OCI-LY7 (cell line): ENCODE results near the gene PTTG2. TPM values are rescaled to one million over a fixed set of nuclear protein-coding genes. Genes with fewer than 3 reads are reported as not detected.
A peak's percentile ranks its signal among the peaks of the same experiment; 100 is the strongest.

ENCODE experiments used
- BruUV-seq: library from RNA; stranded (reverse); fragments of 400-500 nt; replicated peaks from 2 replicates; lab custom pipeline; 2021; lab: Mats Ljungman, UMichigan
- CTCF ChIA-PET: fragments of 300-600 bp; sonication (Branson Sonifier 250); formaldehyde crosslinking; loops from one replicate; lab custom pipeline; 2022; ENCODE audit warnings: antibody characterized with exemption; ENCODE audit not compliant: unreplicated experiment; lab: Charles Lee
- POLR2A ChIA-PET: fragments of 300-600 bp; sonication (Branson Sonifier 250); formaldehyde crosslinking; loops from one replicate; lab custom pipeline; 2022; ENCODE audit warnings: antibody characterized with exemption; lab: Charles Lee
- DNase-seq: peaks from one replicate; pipeline ENCODE4 v3.0.0-alpha.2; 2015; ENCODE audit warnings: low spot score
- H2AFZ ChIP-seq: fragments of 200-600 bp; sonication (generic), shearing (Covaris generic); 2 replicates; pipeline ENCODE4 v1.6.1; 2014; ENCODE audit warnings: mild to moderate bottlenecking, antibody characterized with exemption, low read length, moderate library complexity
- H3K27ac ChIP-seq: fragments of 200-600 bp; sonication (generic); 2 replicates; pipeline ENCODE4 v1.5.1; 2014; ENCODE audit warnings: mixed run types, low read depth, mild to moderate bottlenecking, moderate library complexity, low read length, inconsistent platforms; ENCODE audit not compliant: poor library complexity, severe bottlenecking
- H3K36me3 ChIP-seq: fragments of 200-600 bp; sonication (generic); 2 replicates; pipeline ENCODE4 v1.6.1; 2014; ENCODE audit warnings: mild to moderate bottlenecking, antibody characterized with exemption, low read length, moderate library complexity, mixed read lengths; ENCODE audit not compliant: insufficient read depth
- H3K4me1 ChIP-seq: fragments of 200-600 bp; sonication (generic); 2 replicates; pipeline ENCODE4 v1.5.1; 2014; ENCODE audit warnings: mild to moderate bottlenecking, low read length; ENCODE audit not compliant: insufficient read depth, poor library complexity, severe bottlenecking
- H3K4me2 ChIP-seq: fragments of 200-600 bp; sonication (generic); 2 replicates; pipeline ENCODE4 v1.6.1; 2014; ENCODE audit warnings: mild to moderate bottlenecking, low read length
- H3K4me3 ChIP-seq: fragments of 200-600 bp; sonication (generic); 2 replicates; pipeline ENCODE4 v1.5.1; 2014; ENCODE audit warnings: mild to moderate bottlenecking, low read depth, low read length; ENCODE audit not compliant: poor library complexity, severe bottlenecking
- H3K79me2 ChIP-seq: fragments of 200-600 bp; sonication (generic); 2 replicates; pipeline ENCODE4 v1.6.1; 2016; ENCODE audit warnings: low read depth, mild to moderate bottlenecking, low read length, moderate library complexity, mixed read lengths; ENCODE audit not compliant: insufficient read depth
- H3K9me2 ChIP-seq: fragments of 200-600 bp; sonication (generic); 2 replicates; pipeline ENCODE4 v1.6.1; 2016; ENCODE audit warnings: mild to moderate bottlenecking, low read length, mixed read lengths; ENCODE audit not compliant: insufficient read depth
- H3K9me3 ChIP-seq: fragments of 200-600 bp; sonication (generic); 2 replicates; pipeline ENCODE4 v1.6.1; 2014; ENCODE audit warnings: mild to moderate bottlenecking, mixed run types, low read length, mixed read lengths
- H4K20me1 ChIP-seq: fragments of 200-600 bp; sonication (generic); 2 replicates; pipeline ENCODE4 v1.6.1; 2014; ENCODE audit warnings: mild to moderate bottlenecking, antibody characterized with exemption, low read length, moderate library complexity, mixed read lengths; ENCODE audit not compliant: insufficient read depth
- CTCF ChIP-seq: fragments of 200-600 bp; sonication (generic); conservative IDR thresholded peaks from 2 replicates; pipeline ENCODE4 v1.5.1; 2014; ENCODE audit warnings: mild to moderate bottlenecking, antibody characterized with exemption, low read length, moderate library complexity, mixed read lengths
- EZH2phosphoT487 ChIP-seq: fragments of 200-600 bp; sonication (generic); IDR thresholded peaks from 2 replicates; pipeline ENCODE4 v1.6.1; 2018; ENCODE audit warnings: low read depth, borderline replicate concordance, mild to moderate bottlenecking, mixed run types, antibody characterized with exemption, low read length, moderate library complexity, mixed read lengths
- intact Hi-C: fragments of 100-400 bp; cut with micrococcal nuclease; formaldehyde crosslinking; loops from one replicate; pipeline ENCODE4 v1.10.0; 2022; ENCODE audit not compliant: unreplicated experiment
- total RNA-seq, 2 experiments: library from RNA; depleted of rRNA in 1 of 2; stranded (reverse); fragments of >200 nt in 1 of 2; shearing (Covaris generic) in 1 of 2; gene quantifications; 2 replicates each; pipeline ENCODE4 v1.2.3, GENCODE V29; 2014 to 2022

Gene PTTG2
- total RNA-seq, 2 experiments from 2014 or later, result 1.0 to 2.0 TPM

- H3K9me3 ChIP-seq, result no peaks in the 10 kb centered on the region
- no peaks in the 10 kb centered on the region for H3K9me2 ChIP-seq
- no peak overlapping the region for H3K27ac ChIP-seq
- H3K4me1 ChIP-seq, result peaks cover 73% of the 10 kb centered on the region
- ChIA-PET CTCF (no interaction called here), POLR2A (interaction anchor here (1.0 to 1.1 kb wide), 3 partner anchors 13 to 85 kb away, joined by 3 read pairs; no protein-coding TSS in a partner anchor)
- H4K20me1 ChIP-seq, result peaks cover 37% of the 10 kb centered on the region
- TF ChIP-seq CTCF, result no peak
- TF ChIP-seq EZH2phosphoT487, result no peak
- no peak overlapping the region for H2AFZ ChIP-seq
- no peak overlapping the region for H3K4me2 ChIP-seq
- H3K4me3 ChIP-seq, result no peak overlapping the region
- intact Hi-C loops, result no loop called here
- H3K79me2 ChIP-seq, result peaks cover 99% of the 10 kb centered on the region
- H3K36me3 ChIP-seq, result peaks cover 73% of the 10 kb centered on the region
- BruUV-seq, result no TSS peak
- no peak for DNase-seq
These were observed 41.7 kb downstream of the PTTG2 start for GRCh38 chr4:38001927-38002326.

- DNase-seq, result no peak
- POLR2A ChIA-PET, result interaction anchor here (0.8 to 1.9 kb wide), 4 partner anchors 7 to 150 kb away, joined by 3 to 5 read pairs (median 4); no protein-coding TSS in a partner anchor
- Histone ChIP-seq H3K4me2 (peak overlapping the region; percentile 45; the same call in 1 of the 2 replicates), H3K27ac (peak overlapping the region; percentile 7), H3K36me3 (peaks cover 75% of the 10 kb centered on the region), H3K4me1 (peaks cover 71% of the 10 kb centered on the region), H4K20me1 (peaks cover 38% of the 10 kb centered on the region), H2AFZ (no peak overlapping the region), H3K9me2 (no peaks in the 10 kb centered on the region), H3K79me2 (peaks cover 99% of the 10 kb centered on the region), H3K4me3 (no peak overlapping the region), H3K9me3 (no peaks in the 10 kb centered on the region)
- intact Hi-C loops, result no loop called here
- CTCF ChIA-PET, result interaction anchor here (0.5 kb wide), 1 partner anchor 162 kb away, joined by 3 read pairs; no protein-coding TSS in a partner anchor
- TF ChIP-seq CTCF, result no peak
- no peak for TF ChIP-seq EZH2phosphoT487
- BruUV-seq, result no TSS peak
These were observed 42.4 kb downstream of the PTTG2 start for GRCh38 chr4:38002451-38003071.

- intact Hi-C loops, result no loop called here
- Histone ChIP-seq H4K20me1 (peaks cover 43% of the 10 kb centered on the region), H3K4me3 (no peak overlapping the region), H3K36me3 (peaks cover 75% of the 10 kb centered on the region), H3K9me2 (no peaks in the 10 kb centered on the region), H3K27ac (peak overlapping the region; percentile 7), H3K9me3 (no peaks in the 10 kb centered on the region), H3K79me2 (peaks cover 99% of the 10 kb centered on the region), H3K4me2 (peak overlapping the region; percentile 45; the same call in 1 of the 2 replicates), H2AFZ (no peak overlapping the region), H3K4me1 (peaks cover 71% of the 10 kb centered on the region)
- POLR2A ChIA-PET, result interaction anchor here (0.7 to 1.9 kb wide), 6 partner anchors 8 to 151 kb away, joined by 3 to 5 read pairs (median 3); no protein-coding TSS in a partner anchor
- no TSS peak for BruUV-seq
- TF ChIP-seq EZH2phosphoT487 (no peak), CTCF (no peak)
- no peak for DNase-seq
- CTCF ChIA-PET, result interaction anchor here (0.5 to 1.2 kb wide), 2 partner anchors 25 to 163 kb away, joined by 3 to 4 read pairs; no protein-coding TSS in a partner anchor
These were observed 42.9 kb downstream of the PTTG2 start for GRCh38 chr4:38003102-38003501.
